BLaER1 treated with 17β-estradiol and CSF1 and Interleukin-3, amounts not matched to agents 10 nM and 100 nM (cell line): Measurements from ENCODE around the gene LEP.
"Not testable (repeated sequence)": the region's sequence is repeated elsewhere in the genome, so short reads cannot be mapped to it uniquely, and the experiment has no call there.

ENCODE experiments used
- H3K27ac ChIP-seq, 11 experiments: shearing (Covaris generic); formaldehyde crosslinking; 2 replicates each; pipeline ENCODE4 v1.8.1; 2022
- H3K27me3 ChIP-seq, 11 experiments: shearing (Covaris generic); formaldehyde crosslinking; 2 replicates each; pipeline ENCODE4 v1.8.1; 2022
- H3K36me3 ChIP-seq, 11 experiments: shearing (Covaris generic); formaldehyde crosslinking; 2 replicates each; pipeline ENCODE4 v1.8.1; 2022
- H3K4me1 ChIP-seq, 10 experiments: shearing (Covaris generic); formaldehyde crosslinking; 2 replicates each; pipeline ENCODE4 v1.8.1; 2022
- H3K4me2 ChIP-seq, 11 experiments: shearing (Covaris generic); formaldehyde crosslinking; 2 replicates each; pipeline ENCODE4 v1.8.1; 2022
- H3K4me3 ChIP-seq, 10 experiments: shearing (Covaris generic); formaldehyde crosslinking; 2 replicates each; pipeline ENCODE4 v1.8.1; 2022
- H3K9ac ChIP-seq, 11 experiments: shearing (Covaris generic); formaldehyde crosslinking; 2 replicates each; pipeline ENCODE4 v1.8.1; 2022
- H3K9me3 ChIP-seq, 11 experiments: shearing (Covaris generic); formaldehyde crosslinking; replicated peaks in 1 of 11; 2 replicates each; pipeline ENCODE4 v1.8.1; 2022
- H4K20me1 ChIP-seq, 11 experiments: shearing (Covaris generic); formaldehyde crosslinking; 2 replicates each; pipeline ENCODE4 v1.8.1; 2022
- Cebpa-rat ChIP-seq, 11 experiments: shearing (Covaris generic); IDR thresholded peaks; 2 replicates each; pipeline ENCODE4 v1.8.1; 2022

Gene LEP

DNA sequence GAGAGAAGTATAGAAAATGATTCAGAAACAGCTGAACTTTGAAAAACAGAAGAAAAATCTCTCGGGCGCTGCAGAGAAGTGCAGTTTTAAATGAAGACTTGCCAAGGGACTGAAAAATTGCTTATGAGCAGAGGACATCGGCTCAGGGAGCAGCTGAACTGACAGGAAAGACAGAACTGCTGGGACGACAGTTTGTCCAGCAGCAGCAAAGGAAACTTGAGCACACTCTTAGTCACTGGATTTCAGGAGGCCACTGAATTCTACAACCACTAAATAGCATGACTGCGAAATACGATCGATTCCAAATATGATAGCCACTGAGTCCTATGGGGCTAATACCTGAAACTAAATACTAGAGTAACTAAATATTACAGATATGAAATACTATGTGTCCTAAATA lies 43.0 kb downstream of the LEP start:
- H3K9ac ChIP-seq: no peak overlapping the region
- no peak overlapping the region for H3K4me2 ChIP-seq
- peaks cover 26 to 35% (median 30%) of the 10 kb centered on the region in 11 experiments for H3K9me3 ChIP-seq
- H4K20me1 ChIP-seq: no peaks in the 10 kb centered on the region
- no peak for TF ChIP-seq Cebpa-rat (IDR thresholded peaks at IDR 0.05)
- H3K4me3 ChIP-seq: no peak overlapping the region
- H3K27me3 ChIP-seq: no peaks in the 10 kb centered on the region
- no peak overlapping the region for H3K27ac ChIP-seq
- H3K36me3 ChIP-seq: peaks cover 6 to 46% (median 20%) of the 10 kb centered on the region in 11 experiments; a peak in 15 of 22 replicates
- 0 out of 20 replicates have a peak, but pooled peaks cover 0 to 3% (median 0%) of the 10 kb centered on the region in 10 experiments for H3K4me1 ChIP-seq

DNA sequence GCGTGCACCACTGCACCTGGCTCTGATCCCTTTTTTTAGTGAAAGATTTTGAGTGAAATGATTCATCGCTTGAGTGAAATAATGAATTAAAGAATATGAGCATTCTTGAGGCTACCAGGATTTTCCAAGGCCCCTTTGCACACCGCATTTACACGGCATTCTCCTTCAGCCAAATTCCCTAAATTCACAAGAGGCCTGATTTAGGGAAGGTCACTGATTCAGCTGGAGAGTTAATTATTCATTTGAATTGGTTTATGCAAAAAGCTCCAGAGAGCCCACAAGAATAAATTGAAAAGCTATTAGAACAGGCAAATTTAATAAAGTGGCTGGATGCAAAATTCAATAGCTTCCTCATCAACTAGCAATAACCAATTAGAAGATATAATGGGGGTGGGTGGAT lies 46.5 kb downstream of the LEP start:
- TF ChIP-seq Cebpa-rat (IDR thresholded peaks at IDR 0.05): no peak
- Histone ChIP-seq H3K4me2 (no peak overlapping the region), H3K4me1 (0 out of 20 replicates have a peak, but pooled peaks cover 0 to 3% (median 0%) of the 10 kb centered on the region in 10 experiments)

DNA sequence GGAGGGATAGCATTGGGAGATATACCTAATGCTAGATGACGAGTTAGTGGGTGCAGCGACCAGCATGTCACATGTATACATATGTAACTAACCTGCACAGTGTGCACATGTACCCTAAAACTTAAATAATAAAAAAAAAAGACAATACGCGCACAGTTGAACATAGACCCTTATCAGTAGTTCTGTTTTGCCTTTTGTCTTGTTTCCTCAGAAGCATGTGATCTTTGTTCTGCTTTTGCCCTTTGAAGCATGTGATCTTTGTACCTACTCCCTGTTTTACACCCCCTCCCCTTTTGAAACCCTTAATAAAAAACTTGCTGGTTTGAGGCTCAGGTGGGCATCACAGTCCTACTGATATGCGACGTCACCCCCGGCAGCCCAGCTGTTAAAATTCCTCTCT lies 56.9 kb downstream of the LEP start:
- H4K20me1 ChIP-seq, H3K4me3 ChIP-seq, H3K27me3 ChIP-seq, H3K9ac ChIP-seq, H3K9me3 ChIP-seq, H3K27ac ChIP-seq, H3K4me2 ChIP-seq, H3K4me1 ChIP-seq: not testable (repeated sequence)
- peaks cover 9 to 29% (median 23%) of the 10 kb centered on the region in 11 experiments; a peak in 21 of 22 replicates for H3K36me3 ChIP-seq

More for the DNA sequence above, 46.5 kb downstream of the LEP start:
- Histone ChIP-seq H4K20me1 (no peaks in the 10 kb centered on the region), H3K36me3 (peaks cover 6 to 51% (median 16%) of the 10 kb centered on the region in 11 experiments; a peak in 17 of 22 replicates), H3K27me3 (no peaks in the 10 kb centered on the region), H3K9me3 (peaks cover 15 to 19% (median 17%) of the 10 kb centered on the region in 11 experiments), H3K4me3 (no peak overlapping the region), H3K27ac (no peak overlapping the region), H3K9ac (no peak overlapping the region)

DNA sequence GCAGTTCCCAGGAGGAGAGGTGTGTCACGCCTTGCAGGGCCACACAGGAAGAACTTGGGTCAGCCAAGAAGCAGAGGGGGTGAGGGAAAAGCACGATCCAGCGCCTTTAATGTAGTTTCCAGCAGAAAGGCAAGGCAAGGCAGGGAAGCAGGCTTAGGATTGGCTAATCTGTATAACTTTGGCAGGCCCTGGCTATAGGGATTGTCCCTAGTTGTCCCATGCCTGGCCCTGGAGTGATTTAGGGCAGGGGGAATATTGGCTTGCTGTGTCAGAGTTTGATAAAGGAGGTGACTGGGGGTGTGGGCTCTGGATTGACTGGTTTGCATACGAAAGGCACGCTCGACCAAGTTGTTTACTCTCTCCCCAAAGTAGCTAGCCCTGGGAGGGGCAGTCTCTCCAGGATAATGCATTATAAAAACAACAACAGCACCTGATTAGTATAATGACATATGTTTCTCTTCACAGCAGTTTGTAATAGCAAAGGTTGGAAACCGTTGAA lies 58.1 kb downstream of the LEP start:
- H3K4me1 ChIP-seq: peaks cover 0 to 8% (median 0%) of the 10 kb centered on the region in 10 experiments; a peak in 6 of 20 replicates
- no peak overlapping the region for H3K9ac ChIP-seq
- TF ChIP-seq Cebpa-rat (IDR thresholded peaks at IDR 0.05): no peak
- no peaks in the 10 kb centered on the region for H3K9me3 ChIP-seq
- peaks cover 0 to 6% (median 0%) of the 10 kb centered on the region in 11 experiments; a peak in 3 of 22 replicates for H4K20me1 ChIP-seq
- no peak overlapping the region for H3K4me3 ChIP-seq
- H3K27me3 ChIP-seq: no peaks in the 10 kb centered on the region
- peaks cover 10 to 40% (median 35%) of the 10 kb centered on the region in 11 experiments; a peak in 21 of 22 replicates for H3K36me3 ChIP-seq
- H3K27ac ChIP-seq: no peak overlapping the region
- H3K4me2 ChIP-seq: 0 out of 22 replicates have a peak overlapping the region, but pooled peaks of 2 of the 11 experiments have one; percentile 7 to 15

DNA sequence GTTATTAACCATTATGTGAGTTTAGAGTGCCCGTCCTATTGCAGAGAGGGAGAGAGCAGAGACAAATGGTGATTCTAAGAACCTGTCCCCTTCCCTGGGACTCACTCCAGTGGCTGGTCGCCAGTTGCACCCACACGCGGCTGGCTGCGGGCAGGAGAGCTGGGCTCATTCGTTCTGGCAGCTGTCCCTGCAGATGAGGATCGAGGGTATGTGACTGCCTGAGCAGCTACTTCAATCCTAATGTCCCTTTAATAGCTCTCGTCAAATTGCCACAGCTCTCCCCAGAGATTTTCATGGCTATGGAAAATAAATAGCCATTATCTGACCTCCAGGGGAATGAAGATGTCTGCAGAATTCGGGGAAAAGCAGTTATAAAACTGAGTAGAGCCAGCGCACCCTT lies 61.1 kb downstream of the LEP start:
- Histone ChIP-seq H3K27ac (no peak overlapping the region), H3K9me3 (no peaks in the 10 kb centered on the region), H3K4me2 (no peak overlapping the region), H3K36me3 (peaks cover 40 to 70% (median 64%) of the 10 kb centered on the region in 11 experiments), H3K4me1 (peaks cover 0 to 8% (median 0%) of the 10 kb centered on the region in 10 experiments; a peak in 7 of 20 replicates), H3K27me3 (no peaks in the 10 kb centered on the region), H3K4me3 (no peak overlapping the region), H3K9ac (no peak overlapping the region), H4K20me1 (peaks cover 0 to 6% (median 0%) of the 10 kb centered on the region in 11 experiments; a peak in 4 of 22 replicates)
- TF ChIP-seq Cebpa-rat (IDR thresholded peaks at IDR 0.05): no peak

DNA sequence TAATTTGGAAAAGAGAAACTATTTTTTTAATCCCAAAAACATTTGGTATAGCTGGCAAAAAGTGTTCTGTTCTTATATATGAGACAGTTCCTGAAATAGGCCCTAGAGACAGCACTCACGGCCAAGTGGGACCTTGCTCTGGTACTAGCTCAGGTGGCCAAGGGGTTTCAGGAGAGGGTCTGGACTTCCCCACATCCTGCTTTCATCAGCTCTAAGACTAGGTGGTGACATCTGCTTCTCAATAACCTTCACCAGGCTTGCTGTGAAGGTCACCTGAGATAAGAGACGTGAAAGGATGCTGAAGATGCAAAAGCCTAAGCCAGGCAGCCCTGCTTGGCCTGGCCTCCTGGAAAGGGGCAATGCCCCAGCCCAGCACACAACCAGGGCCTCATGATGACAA lies 62.1 kb downstream of the LEP start:
- Histone ChIP-seq H3K4me2 (no peak overlapping the region), H3K9ac (no peak overlapping the region), H3K27ac (no peak overlapping the region), H3K9me3 (no peaks in the 10 kb centered on the region), H3K4me1 (peaks cover 0 to 8% (median 0%) of the 10 kb centered on the region in 10 experiments; a peak in 7 of 20 replicates), H3K27me3 (no peaks in the 10 kb centered on the region), H4K20me1 (peaks cover 0 to 8% (median 0%) of the 10 kb centered on the region in 11 experiments; a peak in 4 of 22 replicates), H3K4me3 (no peak overlapping the region), H3K36me3 (peaks cover 50 to 80% (median 74%) of the 10 kb centered on the region in 11 experiments)
- TF ChIP-seq Cebpa-rat (IDR thresholded peaks at IDR 0.05): no peak

DNA sequence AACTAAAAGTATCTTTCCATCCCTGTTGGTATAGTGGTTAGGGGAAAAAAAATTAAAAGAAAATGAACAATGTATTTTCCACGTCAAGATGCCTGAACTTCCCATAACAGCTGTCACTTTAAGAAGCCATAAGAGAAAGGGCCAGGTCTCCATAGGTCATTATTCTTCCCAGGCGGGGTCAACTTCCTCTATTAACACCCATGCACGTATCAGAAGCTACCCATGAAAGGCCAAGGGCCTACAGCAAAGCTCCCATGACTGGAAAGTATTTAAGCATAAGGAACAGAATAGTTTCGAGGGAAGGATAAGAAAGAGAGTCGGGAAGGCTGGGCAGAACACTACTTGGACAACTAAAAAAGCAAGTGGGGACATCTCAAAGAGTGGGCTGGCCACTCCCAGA lies 62.6 kb downstream of the LEP start:
- TF ChIP-seq Cebpa-rat (IDR thresholded peaks at IDR 0.05): no peak
- Histone ChIP-seq H3K4me3 (no peak overlapping the region), H3K4me2 (0 out of 22 replicates have a peak overlapping the region, but pooled peaks of 1 of the 11 experiments have one; percentile 2), H3K4me1 (peaks cover 0 to 8% (median 0%) of the 10 kb centered on the region in 10 experiments; a peak in 7 of 20 replicates), H3K27ac (no peak overlapping the region), H3K9me3 (no peaks in the 10 kb centered on the region), H3K27me3 (no peaks in the 10 kb centered on the region), H4K20me1 (peaks cover 0 to 8% (median 0%) of the 10 kb centered on the region in 11 experiments; a peak in 4 of 22 replicates), H3K36me3 (peaks cover 55 to 85% (median 79%) of the 10 kb centered on the region in 11 experiments), H3K9ac (no peak overlapping the region)

DNA sequence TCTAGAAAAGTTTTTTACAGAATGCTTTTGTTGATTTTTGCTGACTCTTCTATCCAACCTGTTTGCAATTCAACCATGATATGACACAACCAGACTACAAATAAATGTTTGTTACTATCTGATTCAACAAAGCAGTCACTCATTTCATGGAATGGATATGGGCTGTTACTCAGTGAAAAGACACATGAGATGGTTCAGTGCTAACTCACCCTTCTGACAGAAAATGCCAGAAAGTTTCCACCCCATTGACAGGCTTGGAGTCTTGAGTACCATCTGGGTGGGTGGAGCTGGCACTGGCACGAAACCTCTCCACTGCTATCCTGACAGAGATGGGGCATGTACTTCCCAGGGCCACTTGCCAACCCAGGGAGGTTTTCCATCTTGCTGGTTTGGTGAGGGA lies 63.1 kb downstream of the LEP start:
- H3K4me1 ChIP-seq: peaks cover 0 to 8% (median 0%) of the 10 kb centered on the region in 10 experiments; a peak in 5 of 20 replicates
- no peak overlapping the region for H3K4me2 ChIP-seq
- peaks cover 0 to 8% (median 0%) of the 10 kb centered on the region in 11 experiments; a peak in 4 of 22 replicates for H4K20me1 ChIP-seq
- H3K27me3 ChIP-seq: no peaks in the 10 kb centered on the region
- H3K9me3 ChIP-seq: no peaks in the 10 kb centered on the region
- no peak overlapping the region for H3K27ac ChIP-seq
- TF ChIP-seq Cebpa-rat (IDR thresholded peaks at IDR 0.05): no peak
- H3K9ac ChIP-seq: no peak overlapping the region
- H3K4me3 ChIP-seq: no peak overlapping the region
- H3K36me3 ChIP-seq: peaks cover 60 to 91% (median 85%) of the 10 kb centered on the region in 11 experiments

DNA sequence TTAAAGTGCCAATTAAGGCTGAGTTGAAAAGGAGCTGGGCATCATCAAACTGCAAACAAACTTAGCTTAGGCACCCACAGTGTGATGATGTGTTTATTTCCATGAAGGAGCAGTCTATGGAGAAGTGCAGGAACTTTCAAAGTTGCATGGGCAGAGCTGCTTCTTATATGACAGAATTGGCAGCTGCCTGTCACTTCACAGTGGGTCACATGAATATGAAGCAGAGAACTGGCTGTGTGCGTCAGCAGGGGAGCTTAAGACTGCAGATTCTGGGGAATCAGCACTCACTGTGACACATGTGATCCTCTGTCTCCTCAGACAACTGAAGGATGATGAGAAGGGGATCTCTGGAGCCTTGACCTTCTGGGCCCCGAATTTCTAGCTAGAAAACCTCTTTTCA lies 66.0 kb downstream of the LEP start:
- Histone ChIP-seq H3K9ac (no peak overlapping the region), H3K27ac (no peak overlapping the region), H3K9me3 (no peaks in the 10 kb centered on the region), H3K27me3 (no peaks in the 10 kb centered on the region), H3K4me2 (no peak overlapping the region), H3K4me3 (no peak overlapping the region), H3K4me1 (peaks cover 0 to 8% (median 0%) of the 10 kb centered on the region in 10 experiments; a peak in 3 of 20 replicates), H3K36me3 (peaks cover 82 to 100% (median 100%) of the 10 kb centered on the region in 11 experiments), H4K20me1 (peaks cover 0 to 16% (median 0%) of the 10 kb centered on the region in 11 experiments; a peak in 4 of 22 replicates)
- TF ChIP-seq Cebpa-rat (IDR thresholded peaks at IDR 0.05): no peak
